D721Med (cell line): ENCODE data around the gene SIAH2.

Experiments used
- DNase-seq: peaks from one replicate; pipeline ENCODE4 v3.0.0; 2011; ENCODE audit warnings: low spot score; ENCODE audit not compliant: insufficient read length
- FAIRE-seq: peaks from 2 replicates; lab custom pipeline; 2011; peaks lifted over from hg19 to GRCh38; lab: Jason Lieb, UNC
- CTCF ChIP-seq: IDR thresholded peaks from 2 replicates; pipeline ENCODE4 v1.5.1; 2012; ENCODE audit warnings: mild to moderate bottlenecking, control low read depth; ENCODE audit not compliant: insufficient read depth; ENCODE audit errors: missing control alignments

The SIAH2 gene

GRCh38 chr3:150739877-150740645 lies 22.9 kb downstream of the SIAH2 start:
- no peak for TF ChIP-seq CTCF
- FAIRE-seq: no peak

GRCh38 chr3:150739200-150739863 lies 23.6 kb downstream of the SIAH2 start:
- TF ChIP-seq CTCF: no peak
- no peak for DNase-seq
- no peak for FAIRE-seq

More at GRCh38 chr3:150739877-150740645, 22.9 kb downstream of the SIAH2 start:
- DNase-seq: no peak

- DNase-seq (no peak), FAIRE-seq (no peak)
- TF ChIP-seq CTCF: no peak
These were observed 24.3 kb downstream of the SIAH2 start for GRCh38 chr3:150738688-150739087.

GRCh38 chr3:150737874-150738679 lies 24.9 kb downstream of the SIAH2 start:
- DNase-seq: no peak
- no peak for TF ChIP-seq CTCF

GRCh38 chr3:150736903-150737832 lies 25.8 kb downstream of the SIAH2 start:
- DNase-seq (no peak), FAIRE-seq (no peak)
- TF ChIP-seq CTCF: no peak

More at GRCh38 chr3:150737874-150738679, 24.9 kb downstream of the SIAH2 start:
- no peak for FAIRE-seq

GRCh38 chr3:150736316-150736719 lies 26.7 kb downstream of the SIAH2 start:
- TF ChIP-seq CTCF: no peak
- FAIRE-seq (no peak), DNase-seq (no peak)
